HG03558 (cell line): ENCODE measurements around the gene LOC128125822.
"Not testable (repeated sequence)": the region's sequence is repeated elsewhere in the genome, so short reads cannot be mapped to it uniquely, and the experiment has no call there.

Experiments
- ATAC-seq: cut with Tn5 transposase; IDR thresholded peaks from one replicate; pipeline ENCODE4 v1.9.1; 2021; ENCODE audit warnings: moderate number of reproducible peaks; ENCODE audit not compliant: unreplicated experiment; ENCODE audit errors: extremely low read depth

The LOC128125822 gene

DNA sequence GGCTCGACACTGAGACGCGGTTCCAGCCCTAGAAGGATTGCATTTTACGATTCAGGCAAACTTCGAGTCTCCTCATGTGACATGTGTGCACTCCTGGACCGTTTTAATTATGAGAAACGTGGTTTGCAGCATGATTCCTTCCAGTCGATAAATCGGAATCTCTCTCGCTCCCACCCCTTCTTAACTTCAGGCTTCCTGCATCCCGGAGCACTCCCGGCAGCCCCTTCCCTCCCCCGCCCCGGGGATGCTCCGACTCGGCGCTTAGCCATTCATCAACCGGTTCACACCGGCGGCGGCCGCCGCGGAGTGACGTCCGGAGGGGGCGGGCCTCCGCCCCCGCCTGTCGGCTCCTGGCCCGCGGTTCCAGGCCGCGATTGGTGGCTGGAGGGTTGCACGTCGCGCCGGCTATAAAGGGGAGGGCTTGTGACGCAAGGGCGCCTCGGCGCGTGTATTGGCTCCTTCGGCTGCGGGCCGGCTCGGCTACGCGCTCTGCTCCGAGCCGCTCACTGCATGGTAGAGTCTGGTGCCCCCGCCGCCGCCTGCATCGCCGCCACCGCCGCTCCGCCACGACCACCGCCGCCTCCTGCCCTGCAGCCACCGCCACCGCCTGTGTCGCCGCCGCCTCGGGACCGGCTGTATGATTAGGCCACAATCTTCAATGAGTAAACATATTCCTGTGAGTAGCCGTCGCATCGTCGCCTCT is at the start of gene LOC128125822, which contains the start of gene PTP4A1:
Gene LOC128125822, plus strand, starts transcription at position 437 of the 703 bp plus-strand sequence.
Gene PTP4A1, plus strand, starts transcription at position 437 of the 703 bp plus-strand sequence. CDS start 4,401 bp downstream, outside the sequence.
- peak; percentile 87 for ATAC-seq

DNA sequence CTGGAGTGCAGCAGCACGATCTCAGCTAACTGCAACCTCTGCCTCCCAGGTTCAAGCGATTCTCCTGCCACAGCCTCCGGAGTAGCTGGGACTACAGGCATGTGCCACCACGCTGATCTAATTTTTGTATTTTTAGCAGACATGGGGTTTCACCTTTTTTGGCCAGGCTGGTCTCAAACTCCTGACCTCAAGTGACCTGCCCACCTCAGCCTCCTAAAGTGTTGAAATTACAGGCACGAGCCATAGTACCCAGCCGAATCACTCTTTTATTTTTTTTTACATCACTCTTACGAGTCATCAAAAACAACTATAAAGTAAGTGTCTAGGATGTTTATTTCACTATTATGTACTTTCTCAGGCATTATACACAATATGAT is 49.4 kb upstream of the LOC128125822 start:
- ATAC-seq: not testable (repeated sequence)

DNA sequence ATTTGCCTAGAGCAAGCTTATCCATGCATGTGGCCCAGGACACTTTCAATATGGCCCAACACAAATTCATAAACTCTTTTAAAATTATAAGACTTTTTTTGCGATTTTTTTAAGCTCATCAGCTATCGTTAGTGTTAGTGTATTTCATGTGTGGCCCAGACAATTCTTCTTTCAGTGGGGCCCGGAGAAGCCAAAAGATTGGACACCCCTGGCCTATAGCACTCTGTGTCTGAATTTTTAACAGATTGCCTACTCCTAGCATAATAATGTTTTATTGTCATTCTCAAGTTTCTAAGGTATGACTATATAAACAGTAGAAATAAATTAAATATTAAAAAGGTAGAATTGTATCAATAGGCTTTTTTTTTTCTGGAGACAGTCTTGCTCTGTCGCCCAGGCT is 48.6 kb upstream of the LOC128125822 start:
- ATAC-seq: no peak

DNA sequence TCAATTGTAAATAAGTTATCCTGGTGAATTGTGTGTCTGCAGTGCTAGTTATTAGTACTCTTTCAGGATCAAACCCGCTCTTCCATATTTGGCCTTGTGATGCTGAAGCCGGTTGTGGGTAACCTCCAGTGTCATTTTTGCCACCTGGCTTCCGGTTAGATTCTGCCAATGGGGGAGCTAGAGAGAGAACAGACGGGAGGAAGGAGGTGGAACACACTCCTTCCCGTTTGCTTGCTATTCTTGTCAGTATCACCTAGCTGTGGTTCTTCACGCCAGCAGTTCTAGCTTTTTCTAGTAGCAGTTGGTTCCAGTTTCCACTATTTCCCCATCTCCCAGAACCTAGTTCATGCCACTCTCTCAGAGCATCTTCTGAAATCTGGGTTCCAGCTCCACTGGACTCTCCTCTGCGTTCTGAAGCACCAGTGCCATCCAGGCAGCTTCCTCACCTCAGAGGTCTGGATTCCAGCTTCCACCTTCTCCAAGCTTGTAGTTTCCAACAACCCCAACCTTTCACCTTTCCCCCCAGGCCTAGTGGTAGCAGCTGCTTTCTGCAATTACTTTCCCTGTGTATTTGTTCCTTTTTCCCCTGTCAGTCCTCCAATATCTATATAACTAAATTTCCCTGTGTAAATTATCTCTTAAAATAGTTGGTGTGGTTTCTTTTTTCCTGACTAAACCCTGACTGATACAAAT is 46.9 kb upstream of the LOC128125822 start:
- ATAC-seq: no peak

DNA sequence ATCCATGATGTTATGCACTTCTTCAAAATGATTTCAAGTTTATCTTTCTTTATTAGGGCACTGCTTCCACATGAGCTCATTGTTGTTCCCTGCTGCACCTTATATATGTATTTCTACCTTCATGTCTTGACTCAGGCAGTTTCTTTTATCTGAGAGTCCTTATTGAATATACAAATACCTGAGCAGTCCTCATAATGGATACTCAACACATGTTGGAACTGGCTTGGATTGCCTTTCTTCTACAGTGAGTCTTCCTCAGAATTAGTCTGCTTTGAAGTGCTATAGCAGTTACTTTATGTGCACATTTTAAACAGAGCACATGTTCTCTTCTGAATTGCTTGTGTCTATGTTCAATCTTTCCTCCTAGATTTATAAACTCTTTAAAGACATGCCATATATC is 45.3 kb upstream of the LOC128125822 start:
- ATAC-seq: no peak

DNA sequence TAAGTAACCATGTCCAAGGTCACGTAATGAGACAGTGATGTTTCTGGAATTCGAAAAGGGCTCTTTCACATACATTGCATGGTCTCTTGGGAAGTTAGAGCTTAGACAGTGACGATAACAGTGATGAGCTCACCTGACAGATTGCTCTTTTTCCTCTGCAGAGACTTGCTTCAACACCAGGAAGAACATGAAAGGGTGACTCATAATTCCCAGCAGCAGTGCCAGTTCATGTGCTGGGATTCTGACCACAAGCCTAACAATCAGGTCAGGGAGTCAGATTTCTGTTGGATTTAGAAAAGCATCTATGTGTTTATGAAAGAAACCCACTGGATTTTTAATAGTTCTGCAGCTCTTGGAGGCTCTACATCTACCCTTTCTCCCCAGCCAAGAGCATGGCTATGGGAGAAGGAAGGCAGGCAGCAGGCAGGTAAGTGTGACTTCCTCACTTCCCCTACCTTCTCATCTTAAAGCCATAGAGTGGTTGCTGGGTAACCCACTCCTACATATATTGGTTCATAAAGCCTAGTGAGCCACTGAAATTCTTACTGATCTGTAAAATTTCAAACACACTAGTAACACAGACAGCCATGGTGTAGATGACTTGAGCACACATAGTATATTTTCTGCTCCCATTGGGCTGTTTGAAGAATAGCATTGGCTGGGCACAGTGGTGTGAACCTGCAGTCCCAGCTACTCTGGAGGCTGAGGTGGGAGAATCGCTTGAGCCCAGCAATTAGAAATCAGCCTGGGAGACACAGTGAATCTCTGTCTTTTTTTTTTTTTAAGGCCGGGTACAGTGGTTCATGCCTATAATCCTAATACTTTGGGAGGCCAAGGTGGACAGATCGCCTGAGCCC is 44.4 kb upstream of the LOC128125822 start:
- ATAC-seq: no peak

GRCh38 chr6:63529498-63529897 is 42.8 kb upstream of the LOC128125822 start:
- no peak for ATAC-seq

DNA sequence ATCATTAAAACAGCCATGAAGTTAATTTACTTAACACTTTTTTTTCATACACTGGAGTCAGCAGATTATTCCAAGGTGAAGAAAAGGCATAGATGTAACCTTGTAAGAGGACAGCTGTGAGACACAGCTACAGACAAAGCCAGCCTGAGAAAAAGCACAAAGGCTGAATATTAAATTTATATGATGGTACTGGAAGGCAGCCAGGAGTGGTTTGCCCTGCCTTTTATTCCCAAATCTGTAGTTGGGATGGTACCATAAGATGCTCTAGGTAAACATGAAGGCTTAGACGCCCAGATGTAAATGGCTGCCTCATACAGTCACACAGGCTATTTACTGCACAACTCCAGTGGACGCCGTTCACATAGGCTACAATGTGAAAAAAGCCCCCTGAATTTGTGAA is 42.1 kb upstream of the LOC128125822 start:
- no peak for ATAC-seq

- ATAC-seq: no peak
Observed at GRCh38 chr6:63530991-63531390, 41.3 kb upstream of the LOC128125822 start.

GRCh38 chr6:63533026-63533425 is 39.3 kb upstream of the LOC128125822 start:
- no peak for ATAC-seq

GRCh38 chr6:63533952-63534351 is 38.3 kb upstream of the LOC128125822 start:
- no peak for ATAC-seq

DNA sequence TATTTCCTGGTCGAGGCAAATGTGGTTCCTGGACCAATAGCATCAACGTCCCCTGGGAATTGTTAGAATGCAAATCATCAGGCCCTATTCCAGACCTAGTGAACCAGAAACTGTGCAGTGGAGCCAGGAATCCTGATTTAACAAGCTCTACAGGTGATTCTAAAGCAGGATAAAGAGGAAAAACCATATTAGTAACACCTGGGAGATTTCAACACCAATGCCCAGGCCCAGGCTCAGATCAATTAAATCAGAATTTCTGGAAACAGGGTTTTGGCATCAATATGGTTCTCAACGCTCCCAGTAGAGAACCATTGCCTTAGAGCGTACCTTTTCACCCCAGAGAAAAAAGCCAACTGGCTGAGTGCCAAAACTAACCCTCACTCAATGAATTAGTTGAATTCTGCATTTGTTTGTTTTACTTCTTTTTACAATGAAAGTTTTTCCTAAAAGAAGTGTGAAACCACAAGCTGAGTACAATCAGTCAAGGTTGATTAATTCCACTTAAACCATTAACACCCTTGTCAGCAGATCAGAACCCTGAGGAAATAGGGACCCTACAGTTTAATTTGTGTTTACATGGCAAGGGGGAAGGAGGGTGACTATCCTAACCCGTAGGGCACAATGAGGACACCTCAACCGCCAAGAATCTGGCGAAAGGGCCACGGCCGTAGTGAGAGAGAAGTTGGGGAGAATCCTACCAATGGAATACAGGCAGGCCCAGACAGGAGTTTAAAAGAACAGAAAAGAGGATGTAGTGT is 34.9 kb upstream of the LOC128125822 start:
- ATAC-seq: no peak

- ATAC-seq: no peak
Observed at GRCh38 chr6:63537959-63538300, 34.4 kb upstream of the LOC128125822 start.

DNA sequence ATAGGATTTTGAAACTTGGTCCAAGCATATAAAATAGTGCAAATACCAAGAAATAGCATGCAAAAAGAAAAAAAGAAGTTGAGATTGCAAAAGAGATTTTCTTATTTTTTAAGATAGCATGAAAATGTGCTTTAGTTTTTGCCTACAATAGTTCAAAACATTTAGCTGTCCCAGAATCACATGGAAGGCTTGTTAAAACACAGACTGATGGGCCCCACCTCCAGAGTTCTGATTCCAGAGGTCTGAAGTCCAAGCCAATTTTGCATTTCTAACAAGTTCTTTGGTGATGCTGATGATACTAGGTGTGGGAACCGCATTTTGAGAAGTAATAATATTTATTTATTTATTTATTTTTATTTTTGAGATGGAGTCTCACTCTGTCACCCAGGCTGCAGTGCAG is 33.7 kb upstream of the LOC128125822 start:
- no peak for ATAC-seq

GRCh38 chr6:63543001-63543400 is 29.3 kb upstream of the LOC128125822 start:
- no peak for ATAC-seq

- ATAC-seq: no peak
Observed at GRCh38 chr6:63543982-63544381, 28.3 kb upstream of the LOC128125822 start.

DNA sequence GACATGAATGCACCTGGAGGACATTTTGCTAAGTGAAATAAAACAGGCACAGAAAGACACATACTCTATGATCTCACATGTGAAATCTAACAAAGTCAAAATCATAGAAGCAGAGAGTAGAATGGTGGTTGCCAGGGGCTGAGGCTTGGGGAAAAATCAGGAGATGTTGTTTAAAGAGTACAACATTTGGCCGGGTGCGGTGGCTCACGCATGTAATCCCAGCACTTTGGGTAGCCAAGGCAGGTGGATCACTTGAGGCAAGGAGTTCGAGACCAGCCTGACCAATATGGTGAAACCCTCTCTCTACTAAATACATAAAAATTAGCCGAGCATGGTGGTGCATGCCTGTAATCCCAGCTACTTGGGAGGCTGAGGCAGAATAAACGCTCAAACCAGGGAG is 26.0 kb upstream of the LOC128125822 start:
- no peak for ATAC-seq

DNA sequence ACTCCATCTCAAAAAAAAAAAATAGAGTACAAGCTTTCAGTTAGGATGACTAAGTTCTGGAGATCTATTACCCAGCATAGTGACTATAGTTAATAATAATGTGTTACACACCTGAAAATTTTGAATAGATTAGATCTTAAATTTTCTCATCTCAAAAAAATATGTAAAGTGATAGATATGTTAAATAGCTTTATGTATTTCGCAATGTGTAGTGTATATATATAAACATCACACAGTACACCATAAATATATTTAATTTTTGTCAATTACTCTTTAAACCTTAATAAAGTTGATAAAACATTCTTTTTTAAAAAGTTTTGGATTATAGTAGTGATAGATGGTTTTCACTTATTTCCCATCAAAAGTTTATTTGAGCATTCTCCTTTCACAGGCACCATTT is 25.6 kb upstream of the LOC128125822 start:
- no peak for ATAC-seq

DNA sequence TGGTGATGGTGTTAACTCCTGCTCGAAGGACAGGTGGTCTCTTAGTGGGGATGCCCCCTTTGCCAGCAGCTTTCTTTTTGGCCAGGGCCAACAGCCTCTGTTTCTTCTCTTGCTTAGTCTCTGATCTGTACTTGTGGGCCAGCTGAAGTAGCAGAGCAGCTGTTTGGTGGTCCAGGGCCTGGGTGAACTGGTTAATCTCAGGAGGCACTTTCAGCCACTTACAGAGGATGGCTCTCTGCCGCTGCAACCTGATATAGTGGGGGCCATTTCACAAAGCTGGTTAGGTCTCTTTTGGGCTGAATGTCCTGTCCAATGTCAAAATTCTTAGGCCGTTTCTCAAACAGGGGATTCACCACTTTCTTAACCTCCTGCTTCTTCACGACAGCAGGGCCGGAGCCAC is 23.2 kb upstream of the LOC128125822 start:
- ATAC-seq: no peak

- ATAC-seq: peak; percentile 96
Observed at GRCh38 chr6:63553208-63553607, 19.1 kb upstream of the LOC128125822 start.
